ENCODE measurements around the gene ACTR6.

GRCh38 chr12:100229876-100230275 is 29.3 kb downstream of the ACTR6 start:
- TF ChIP-seq RARB (CRISPR knock-in tag; IDR thresholded peaks at IDR 0.05) (no peak), CREB5 (CRISPR knock-in tag; IDR thresholded peaks at IDR 0.05; ENCODE audit: low read depth) (no peak), GLIS3 (CRISPR knock-in tag; IDR thresholded peaks at IDR 0.05) (no peak), ZFP30 (CRISPR knock-in tag; IDR thresholded peaks at IDR 0.05) (no peak)
